HG03159 (cell line): Measurements from ENCODE around the gene MEF2C.
A peak's percentile ranks its signal among the peaks of the same experiment; 100 is the strongest.

ENCODE experiments used
- ATAC-seq: cut with Tn5 transposase; IDR thresholded peaks from one replicate; pipeline ENCODE4 v1.9.1; 2021; ENCODE audit warnings: mild to moderate bottlenecking, moderate library complexity; ENCODE audit not compliant: unreplicated experiment

Gene MEF2C

GRCh38 chr5:88889189-88890069 is 6.4 kb upstream of the MEF2C start:
- no peak for ATAC-seq

GRCh38 chr5:88888848-88889188 is 5.8 kb upstream of the MEF2C start:
- ATAC-seq: no peak

- no peak for ATAC-seq
These were observed 5.3 kb upstream of the MEF2C start for GRCh38 chr5:88888291-88888690.

GRCh38 chr5:88887342-88887741 is 4.4 kb upstream of the MEF2C start:
- no peak for ATAC-seq

- ATAC-seq: no peak
These were observed 3.9 kb upstream of the MEF2C start for GRCh38 chr5:88886746-88887341.

- ATAC-seq: no peak
These were observed 3.3 kb upstream of the MEF2C start for GRCh38 chr5:88886252-88886651.

GRCh38 chr5:88885002-88885401 is 2.0 kb upstream of the MEF2C start:
- no peak for ATAC-seq

- ATAC-seq: no peak
These were observed 1.6 kb upstream of the MEF2C start for GRCh38 chr5:88884608-88884877.

GRCh38 chr5:88883836-88884607 is 1.0 kb upstream of the MEF2C start:
- no peak for ATAC-seq

- no peak for ATAC-seq
These were observed 527 bp downstream of the MEF2C start for GRCh38 chr5:88882276-88883038.

- peak; percentile 27 for ATAC-seq
These were observed 1.4 kb downstream of the MEF2C start for GRCh38 chr5:88881571-88881971.

GRCh38 chr5:88880201-88880600 is 2.8 kb downstream of the MEF2C start:
- ATAC-seq: no peak

GRCh38 chr5:88879724-88880123 is 3.3 kb downstream of the MEF2C start:
- ATAC-seq: no peak

- ATAC-seq: no peak
These were observed 4.0 kb downstream of the MEF2C start for GRCh38 chr5:88878976-88879375.

- no peak for ATAC-seq
These were observed 5.2 kb downstream of the MEF2C start for GRCh38 chr5:88877826-88878225.

GRCh38 chr5:88876714-88877113 is 6.3 kb downstream of the MEF2C start:
- no peak for ATAC-seq

GRCh38 chr5:88875341-88876234 is 7.4 kb downstream of the MEF2C start:
- ATAC-seq: no peak

- ATAC-seq: no peak
These were observed 9.5 kb downstream of the MEF2C start for GRCh38 chr5:88873447-88873846.

GRCh38 chr5:88872971-88873370 is 10.0 kb downstream of the MEF2C start:
- no peak for ATAC-seq

GRCh38 chr5:88870285-88870684 is 12.7 kb downstream of the MEF2C start:
- ATAC-seq: no peak
